ENCODE measurements around the gene SOX9. TPM values are rescaled to one million over a fixed set of nuclear protein-coding genes. Genes with fewer than 3 reads are reported as not detected.

SOX9 gene
- total and polyA plus RNA-seq, 9 donors = 0.10 to 21.6 (median 1.6) TPM; not detected in 1

DNA sequence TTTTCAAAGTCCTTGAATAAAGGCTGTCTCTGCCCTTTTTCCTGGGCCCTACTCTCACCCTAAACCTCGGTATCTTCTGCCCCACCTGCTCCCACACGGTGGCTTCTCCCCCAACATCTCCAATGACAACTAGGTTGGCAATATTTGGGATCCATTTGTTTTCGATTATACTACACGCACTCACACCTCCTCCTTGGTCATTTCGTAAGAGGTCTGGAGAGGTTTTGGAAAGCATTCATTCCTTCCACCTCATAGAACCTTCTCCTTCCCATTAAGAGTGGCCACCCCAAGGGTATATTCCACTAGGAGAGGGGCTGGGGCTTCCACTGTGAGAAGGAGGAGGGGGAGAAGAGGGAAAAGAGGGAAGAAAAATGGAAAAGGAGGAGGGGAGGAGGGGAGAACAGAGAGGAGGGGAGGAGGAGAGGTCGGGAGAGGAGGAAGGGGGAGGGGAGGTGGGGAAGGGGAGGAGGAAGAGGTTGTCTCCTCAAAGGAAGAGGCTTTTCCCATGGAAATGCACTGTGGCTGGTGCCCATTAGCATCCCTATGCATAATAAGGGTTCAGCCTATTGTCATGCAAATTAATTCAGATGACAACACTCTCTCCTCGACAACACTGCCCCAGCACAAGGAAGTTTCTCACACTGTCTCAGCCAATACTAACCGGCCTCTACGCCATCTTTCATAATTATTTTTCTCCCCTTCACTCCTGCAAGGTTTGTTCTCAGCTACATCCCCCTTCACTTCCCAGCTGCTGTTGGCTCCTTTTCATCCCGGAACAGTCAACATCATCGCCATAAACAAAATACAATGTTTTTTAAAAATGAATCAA, 30.0 kb downstream of the SOX9 start:
- Histone ChIP-seq H3K9me3 (no peaks in the 10 kb centered on the region), H3K27ac (no peak overlapping the region), H3K4me3 (no peak overlapping the region), H3K4me1 (ENCODE audit: insufficient read depth) (no peaks in the 10 kb centered on the region), H3K36me3 (no peaks in the 10 kb centered on the region), H3K27me3 (no peaks in the 10 kb centered on the region)
- no peak for TF ChIP-seq POLR2A (IDR thresholded peaks at IDR 0.05)
- WGBS, 3 donors = 34 to 39% (median 37%) methylated on average over 11 of the region's 11 CpGs
- intact Hi-C loops (cut with DNase I) = no loop called here
- no peak for DNase-seq

DNA sequence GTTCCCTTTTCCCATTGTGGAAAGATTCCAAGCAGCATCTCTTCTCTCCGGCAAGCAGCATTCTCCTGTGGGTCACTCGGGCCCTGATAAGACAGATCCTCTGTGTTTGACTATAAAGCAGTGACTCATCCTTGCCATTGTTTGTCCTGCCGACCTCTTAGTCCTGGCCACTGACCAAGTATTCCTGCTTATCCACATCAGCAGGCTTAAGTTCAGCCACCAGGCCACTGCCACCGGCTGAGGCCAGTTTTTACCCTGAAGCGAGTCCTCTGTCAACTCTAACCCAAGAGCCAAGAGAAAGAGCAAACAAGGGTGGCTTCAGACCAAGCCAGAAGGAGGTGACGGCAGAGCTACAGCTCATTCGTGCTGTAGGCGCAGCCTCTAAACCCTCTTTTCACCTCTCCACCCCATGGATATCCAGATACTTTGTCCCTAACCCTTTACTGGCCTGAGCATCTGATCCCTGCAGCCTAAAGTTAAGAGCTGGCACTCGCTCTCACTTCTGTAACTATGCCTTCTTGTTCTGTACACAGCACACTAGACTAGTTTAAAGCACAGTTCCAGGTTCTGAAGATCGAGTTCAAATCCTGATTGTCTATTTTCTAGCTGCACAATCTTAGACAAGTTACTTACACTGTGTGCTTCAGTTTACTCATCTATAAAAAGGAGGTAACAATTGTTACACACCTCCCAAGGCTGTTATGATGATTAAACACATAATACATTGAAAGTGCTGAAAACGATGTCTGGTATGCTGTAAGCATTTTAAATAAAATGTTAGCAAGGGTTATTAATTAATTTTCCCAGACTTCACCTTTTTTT, 31.0 kb downstream of the SOX9 start:
- no peaks in the 10 kb centered on the region for H3K9me3 ChIP-seq
- intact Hi-C loops (cut with DNase I) = no loop called here
- H3K4me3 ChIP-seq = no peak overlapping the region
- no peak overlapping the region for H3K27ac ChIP-seq
- TF ChIP-seq POLR2A (IDR thresholded peaks at IDR 0.05) = no peak
- TF ChIP-seq CTCF (IDR thresholded peaks at IDR 0.05) = no peak
- H3K4me1 ChIP-seq (ENCODE audit: insufficient read depth) = no peaks in the 10 kb centered on the region
- WGBS, 3 donors = 22 to 24% (median 23%) methylated on average over 11 of the region's 11 CpGs
- no peaks in the 10 kb centered on the region for H3K36me3 ChIP-seq
- no peaks in the 10 kb centered on the region for H3K27me3 ChIP-seq
- DNase-seq = no peak

DNA sequence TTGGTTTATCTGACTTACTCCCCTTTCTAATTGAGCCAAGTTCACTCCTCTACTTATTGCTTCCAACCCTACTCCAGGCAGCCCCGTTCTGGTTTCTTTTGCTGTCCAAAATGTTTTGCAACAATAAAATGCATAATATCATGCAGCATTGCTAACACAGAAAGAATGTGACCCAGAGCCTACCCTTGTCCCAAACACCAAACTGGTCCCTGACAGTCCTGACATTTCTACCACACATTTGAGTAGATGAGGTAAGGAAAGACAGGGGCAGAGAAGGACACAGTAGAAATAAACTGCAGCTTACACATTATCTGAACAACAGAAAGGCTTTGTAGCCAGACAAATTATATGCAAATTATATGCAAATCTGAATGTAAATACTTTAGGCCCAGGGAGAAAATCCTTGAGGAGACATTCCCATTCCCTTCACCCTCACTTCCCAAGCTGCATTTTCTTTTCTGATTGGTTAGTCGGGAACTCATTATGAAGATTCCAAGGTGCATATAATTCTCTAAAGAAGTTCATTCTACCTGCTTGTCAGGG, 31.6 kb downstream of the SOX9 start:
- TF ChIP-seq CTCF (IDR thresholded peaks at IDR 0.05) (no peak), POLR2A (IDR thresholded peaks at IDR 0.05) (no peak), EP300 (IDR thresholded peaks at IDR 0.05) (no peak)
- Histone ChIP-seq H3K9me3 (no peaks in the 10 kb centered on the region), H3K27ac (no peak overlapping the region), H3K4me3 (no peak overlapping the region), H3K4me1 (ENCODE audit: insufficient read depth) (no peaks in the 10 kb centered on the region), H3K27me3 (no peaks in the 10 kb centered on the region), H3K36me3 (no peaks in the 10 kb centered on the region)
- intact Hi-C loops (cut with DNase I) = no loop called here
- DNase-seq = no peak
- WGBS, 3 donors = 43 to 56% (median 50%) methylated on average over 2 of the region's 2 CpGs

- H3K9me3 ChIP-seq = no peaks in the 10 kb centered on the region
- 37 to 42% (median 41%) methylated on average over 15 of the region's 15 CpGs for WGBS, 3 donors
- H3K4me1 ChIP-seq (ENCODE audit: insufficient read depth) = no peaks in the 10 kb centered on the region
- no peak overlapping the region for H3K27ac ChIP-seq
- H3K4me3 ChIP-seq = no peak overlapping the region
- TF ChIP-seq EP300 (IDR thresholded peaks at IDR 0.05) (no peak), CTCF (IDR thresholded peaks at IDR 0.05) (no peak), POLR2A (IDR thresholded peaks at IDR 0.05) (no peak)
- no peak for DNase-seq
- no peaks in the 10 kb centered on the region for H3K27me3 ChIP-seq
- no peaks in the 10 kb centered on the region for H3K36me3 ChIP-seq
- intact Hi-C loops (cut with DNase I) = no loop called here
Measured at GRCh38 chr17:72158895-72159885, 38.4 kb downstream of the SOX9 start.
